ENCODE measurements around the gene COX20. TPM values are rescaled to one million over a fixed set of nuclear protein-coding genes. Genes with fewer than 3 reads are reported as not detected.

Gene COX20
- total RNA-seq, 4 donors from 2014 or later = 6.0 to 41.3 (median 32.3) TPM

- peak overlapping the region; percentile 32 to 100 (median 96) for H3K4me3 ChIP-seq
- TF ChIP-seq POLR2A (IDR thresholded peaks at IDR 0.05) = no peak
- no peak for TF ChIP-seq POLR2AphosphoS5 (IDR thresholded peaks at IDR 0.05)
- TF ChIP-seq CTCF (IDR thresholded peaks at IDR 0.05) = no peak
- TF ChIP-seq EP300 (IDR thresholded peaks at IDR 0.05; ENCODE audit: low read depth) = no peak
- peaks cover 0 to 8% (median under 1%) of the 10 kb centered on the region in 4 donors for H3K36me3 ChIP-seq
- intact Hi-C loops (cut with DNase I; ENCODE audit: low total_unique reads) (loop anchor here (2.0 kb wide), 1 partner anchor 106 kb away; no protein-coding TSS in a partner anchor), in situ Hi-C loops (cut with MboI; ENCODE audit: low pct_ligation_motif_present in 1 of 4, low pct_unique_long_range_greater_than_20kb in 1 of 4, low sequenced_read_pairs in 3 of 4) (loop anchor here in 1 of 4 donors (10.0 kb wide), 1 partner anchor 100 kb away; a partner anchor contains a TSS)
- DNase-seq = peak; percentile 44
- WGBS, 2 donors (ENCODE audit: low coverage in 1 of 2) = 8 to 15% methylated on average over 7 to 9 of the region's 9 CpGs
- H3K27ac ChIP-seq = peak overlapping the region; percentile 100
- H3K4me1 ChIP-seq = peaks cover 12 to 34% (median 22%) of the 10 kb centered on the region in 4 donors
- no peaks in the 10 kb centered on the region for H3K9me3 ChIP-seq
- no peaks in the 10 kb centered on the region for H3K27me3 ChIP-seq
Observed at GRCh38 chr1:244865028-244865371, 29.5 kb downstream of the COX20 start.

GRCh38 chr1:244865820-244866219 lies 30.4 kb downstream of the COX20 start:
- in situ Hi-C loops (cut with MboI; ENCODE audit: low pct_ligation_motif_present in 1 of 4, low pct_unique_long_range_greater_than_20kb in 1 of 4, low sequenced_read_pairs in 3 of 4) = loop anchor here in 1 of 4 donors (10.0 kb wide), 1 partner anchor 99 kb away; a partner anchor contains a TSS
- H3K27ac ChIP-seq = peak overlapping the region; percentile 100
- H3K4me1 ChIP-seq = peaks cover 7 to 26% (median 16%) of the 10 kb centered on the region in 4 donors
- H3K9me3 ChIP-seq = no peaks in the 10 kb centered on the region
- peaks cover 0 to 6% (median 0%) of the 10 kb centered on the region in 4 donors for H3K36me3 ChIP-seq
- no peak for DNase-seq
- H3K4me3 ChIP-seq = no peak overlapping the region
- H3K27me3 ChIP-seq = no peaks in the 10 kb centered on the region
- intact Hi-C loops (cut with DNase I; ENCODE audit: low total_unique reads) = loop anchor here (2.0 kb wide), 1 partner anchor 105 kb away; no protein-coding TSS in a partner anchor
- WGBS, 2 donors (ENCODE audit: low coverage in 1 of 2) = 52 to 71% methylated on average over 3 of the region's 3 CpGs
- TF ChIP-seq EP300 (IDR thresholded peaks at IDR 0.05; ENCODE audit: low read depth) (no peak), POLR2AphosphoS5 (IDR thresholded peaks at IDR 0.05) (no peak), POLR2A (IDR thresholded peaks at IDR 0.05) (no peak), CTCF (IDR thresholded peaks at IDR 0.05) (no peak)

GRCh38 chr1:244866355-244866754 lies 30.9 kb downstream of the COX20 start:
- Histone ChIP-seq H3K27me3 (no peaks in the 10 kb centered on the region), H3K4me1 (peaks cover 1 to 21% (median 11%) of the 10 kb centered on the region in 4 donors), H3K9me3 (no peaks in the 10 kb centered on the region), H3K36me3 (peaks cover 0 to under 1% (median 0%) of the 10 kb centered on the region in 4 donors), H3K4me3 (no peak overlapping the region), H3K27ac (peak overlapping the region in 2 of 4 donors; percentile 100)
- in situ Hi-C loops (cut with MboI; ENCODE audit: low pct_ligation_motif_present in 1 of 4, low pct_unique_long_range_greater_than_20kb in 1 of 4, low sequenced_read_pairs in 3 of 4) (loop anchor here in 1 of 4 donors (10.0 kb wide), 1 partner anchor 98 kb away; a partner anchor contains a TSS), intact Hi-C loops (cut with DNase I; ENCODE audit: low total_unique reads) (no loop called here)
- TF ChIP-seq CTCF (IDR thresholded peaks at IDR 0.05) (no peak), POLR2A (IDR thresholded peaks at IDR 0.05) (no peak)
- no peak for DNase-seq
- WGBS, 2 donors (ENCODE audit: low coverage in 1 of 2) = 91 to 100% methylated on average over 1 of the region's 1 CpG

- Histone ChIP-seq H3K36me3 (no peaks in the 10 kb centered on the region), H3K4me1 (peaks cover 0 to 11% (median 4%) of the 10 kb centered on the region in 4 donors), H3K9me3 (no peaks in the 10 kb centered on the region), H3K27me3 (no peaks in the 10 kb centered on the region), H3K4me3 (no peak overlapping the region), H3K27ac (no peak overlapping the region)
- in situ Hi-C loops (cut with MboI; ENCODE audit: low pct_ligation_motif_present in 1 of 4, low pct_unique_long_range_greater_than_20kb in 1 of 4, low sequenced_read_pairs in 3 of 4) (loop anchor here in 1 of 4 donors (10.0 kb wide), 1 partner anchor 96 kb away; a partner anchor contains a TSS), intact Hi-C loops (cut with DNase I; ENCODE audit: low total_unique reads) (no loop called here)
- 85 to 94% methylated on average over 10 to 23 of the region's 23 CpGs for WGBS, 2 donors (ENCODE audit: low coverage in 1 of 2)
- no peak for TF ChIP-seq CTCF (IDR thresholded peaks at IDR 0.05)
- DNase-seq = no peak
Observed at GRCh38 chr1:244868484-244869363, 33.3 kb downstream of the COX20 start.
